ENCODE data around the gene OLIG2. TPM values are rescaled to one million over a fixed set of nuclear protein-coding genes. Genes with fewer than 3 reads are reported as not detected.

OLIG2 gene
- total and polyA plus RNA-seq, 2 of the 4 experiments (the other 2 are of a cell fraction) = not detected

- ATAC-seq (ENCODE audit: low read depth) (no peak), DNase-seq (peak; percentile 12)
- TF ChIP-seq SMC3 (IDR thresholded peaks at IDR 0.05; ENCODE audit: low read depth, low read length) (no peak), BHLHE40 (IDR thresholded peaks at IDR 0.05; ENCODE audit: low read depth, low read length) (no peak), MXI1 (IDR thresholded peaks at IDR 0.05; ENCODE audit: borderline replicate concordance, low read depth, low read length) (no peak), CTCF (conservative IDR thresholded peaks at IDR 0.05; ENCODE audit: low read depth, low read length) (no peak), RFX5 (IDR thresholded peaks at IDR 0.05; ENCODE audit: low read depth, low read length) (no peak)
- ChIA-PET POLR2A (ENCODE audit: unreplicated experiment) (no interaction called here), CTCF (no interaction called here)
- peak overlapping the region; percentile 40 for H2AFZ ChIP-seq (replicated peaks; ENCODE audit: low read length, poor library complexity)
- no peak overlapping the region for H3K14ac ChIP-seq (replicated peaks; ENCODE audit: low read depth, low read length)
- no peaks in the 10 kb centered on the region for H3K4me1 ChIP-seq (ENCODE audit: control insufficient read depth, insufficient read depth, low read length)
- H3K23ac ChIP-seq (ENCODE audit: low read depth, low read length) = no peak overlapping the region
- H3K4ac ChIP-seq (ENCODE audit: low read depth, low read length) = no peak overlapping the region
- H2AK9ac ChIP-seq (replicated peaks; ENCODE audit: low read depth, low read length, poor library complexity) = no peak overlapping the region
- peaks cover 3% of the 10 kb centered on the region; the same call in 1 of the 2 replicates for H4K20me1 ChIP-seq (ENCODE audit: insufficient read depth, low read length)
- H3K9me1 ChIP-seq (ENCODE audit: insufficient read depth, low read length) = no peaks in the 10 kb centered on the region
- no peaks in the 10 kb centered on the region for H3K79me1 ChIP-seq (ENCODE audit: low read depth in 1 of 2, low read length in 2 of 2)
- H3K56ac ChIP-seq (ENCODE audit: extremely low read depth, insufficient read depth, low read length) = no peak overlapping the region
- no peak overlapping the region for H3K4me2 ChIP-seq (ENCODE audit: low read depth, low read length)
- H4K5ac ChIP-seq (ENCODE audit: low read depth, low read length) = no peak overlapping the region
- H3K9me3 ChIP-seq (ENCODE audit: control insufficient read depth, insufficient read depth, low read length) = peaks cover 10% of the 10 kb centered on the region
- no peak overlapping the region for H2BK15ac ChIP-seq (ENCODE audit: low read depth, low read length)
- no peak overlapping the region for H2BK120ac ChIP-seq (ENCODE audit: low read depth, low read length)
- H2BK5ac ChIP-seq (ENCODE audit: low read depth, low read length, poor library complexity, severe bottlenecking) = no peak overlapping the region
- no peak overlapping the region for H3K27ac ChIP-seq (ENCODE audit: insufficient read depth, low read length)
- in situ Hi-C loops (cut with MboI; ENCODE audit: low sequenced_read_pairs) (no loop called here), dilution Hi-C loops (cut with HindIII; ENCODE audit: low sequenced_read_pairs, unreplicated experiment) (no loop called here), intact Hi-C loops (cut with micrococcal nuclease) (no loop called here)
- H3K27me3 ChIP-seq (ENCODE audit: control insufficient read depth, insufficient read depth, low read length) = peaks cover 99% of the 10 kb centered on the region
- no peak overlapping the region for H3K4me3 ChIP-seq (ENCODE audit: insufficient read depth, low read depth, low read length)
- H4K91ac ChIP-seq (ENCODE audit: insufficient read depth, low read depth, low read length) = no peak overlapping the region
- BruUV-seq (replicated peaks) = no TSS peak
- no peak overlapping the region for H2BK20ac ChIP-seq (ENCODE audit: low read depth, low read length)
- no peak overlapping the region for H3K18ac ChIP-seq (ENCODE audit: low read depth, low read length)
- no peak overlapping the region for H2AK5ac ChIP-seq (ENCODE audit: low read depth, low read length)
- no peaks in the 10 kb centered on the region for H3K36me3 ChIP-seq (ENCODE audit: control insufficient read depth, insufficient read depth, low read length)
- 3% methylated on average over 50 of the region's 54 CpGs; no CpG with 5 or more reads in 1 of the 2 experiments for WGBS, 2 experiments (ENCODE audit: extremely low coverage in 2 of 2, insufficient read length in 1 of 2)
- H3K9ac ChIP-seq (ENCODE audit: low read depth, low read length) = no peak overlapping the region
- no peak overlapping the region for H4K8ac ChIP-seq (ENCODE audit: low read depth in 2 of 2, low read length in 2 of 2)
Observed at GRCh38 chr21:33026878-33027400, 1.2 kb downstream of the OLIG2 start.
